Endothelial cell of umbilical vein (primary cell): ENCODE data around the gene CPNE9.

ENCODE experiments used
- CTCF ChIP-seq, 2 donors: IDR thresholded peaks; 1 replicate in 1 of 2; 2 replicates in 1 of 2; pipeline ENCODE4 v1.5.1; 2011; ENCODE audit warnings: low read length in 2 of 2, mild to moderate bottlenecking in 2 of 2, moderate library complexity in 2 of 2, control low read depth in 1 of 2, inconsistent platforms in 1 of 2, low read depth in 1 of 2; ENCODE audit not compliant: insufficient read depth in 1 of 2; ENCODE audit errors: extremely low read depth in 1 of 2
- POLR2A ChIP-seq: IDR thresholded peaks from 2 replicates; pipeline ENCODE4 v1.6.1; 2012; ENCODE audit warnings: low read depth, mild to moderate bottlenecking, control low read depth, low read length

- TF ChIP-seq CTCF (IDR thresholded peaks at IDR 0.05; ENCODE audit: extremely low read depth in 1 of 2, insufficient read depth in 1 of 2, low read depth in 1 of 2, low read length in 2 of 2) (no peak), POLR2A (no peak)
Measured at GRCh38 chr3:9767418-9767817, 63.8 kb downstream of the CPNE9 start.
